ENCODE results near the gene B9D2. TPM values are rescaled to one million over a fixed set of nuclear protein-coding genes. Genes with fewer than 3 reads are reported as not detected.
A peak's percentile ranks its signal among the peaks of the same experiment; 100 is the strongest.
"Not testable (repeated sequence)": the region's sequence is repeated elsewhere in the genome, so short reads cannot be mapped to it uniquely, and the experiment has no call there.

The B9D2 gene
- total RNA-seq, 1 experiment from 2014 or later: 3.3 TPM

GRCh38 chr19:41356984-41357739 lies 6.8 kb downstream of the B9D2 start:
- H3K4me1 ChIP-seq (replicated peaks): peaks cover 9% of the 10 kb centered on the region
- no peak for DNase-seq (ENCODE audit: low read depth in 1 of 2, low spot score in 2 of 2)
- no peak overlapping the region for H3K4me3 ChIP-seq
- H3K9me3 ChIP-seq (replicated peaks): no peaks in the 10 kb centered on the region
- no peaks in the 10 kb centered on the region for H3K27me3 ChIP-seq (replicated peaks)
- no peak overlapping the region for H3K27ac ChIP-seq
- H3K36me3 ChIP-seq: peaks cover 4% of the 10 kb centered on the region; the same call in 1 of the 2 replicates

GRCh38 chr19:41355802-41356201 lies 8.1 kb downstream of the B9D2 start:
- H3K27ac ChIP-seq: no peak overlapping the region
- H3K4me3 ChIP-seq: no peak overlapping the region
- no peaks in the 10 kb centered on the region for H3K27me3 ChIP-seq (replicated peaks)
- H3K36me3 ChIP-seq: peaks cover 11% of the 10 kb centered on the region
- peaks cover 15% of the 10 kb centered on the region for H3K4me1 ChIP-seq (replicated peaks)
- H3K9me3 ChIP-seq (replicated peaks): no peaks in the 10 kb centered on the region
- DNase-seq (ENCODE audit: low read depth in 1 of 2, low spot score in 2 of 2): no peak

GRCh38 chr19:41355035-41355434 lies 8.9 kb downstream of the B9D2 start:
- peaks cover 16% of the 10 kb centered on the region for H3K36me3 ChIP-seq
- no peak overlapping the region for H3K4me3 ChIP-seq
- peaks cover 18% of the 10 kb centered on the region for H3K4me1 ChIP-seq (replicated peaks)
- no peak for DNase-seq (ENCODE audit: low read depth in 1 of 2, low spot score in 2 of 2)
- H3K27ac ChIP-seq: no peak overlapping the region
- H3K9me3 ChIP-seq (replicated peaks): no peaks in the 10 kb centered on the region
- no peaks in the 10 kb centered on the region for H3K27me3 ChIP-seq (replicated peaks)

DNA sequence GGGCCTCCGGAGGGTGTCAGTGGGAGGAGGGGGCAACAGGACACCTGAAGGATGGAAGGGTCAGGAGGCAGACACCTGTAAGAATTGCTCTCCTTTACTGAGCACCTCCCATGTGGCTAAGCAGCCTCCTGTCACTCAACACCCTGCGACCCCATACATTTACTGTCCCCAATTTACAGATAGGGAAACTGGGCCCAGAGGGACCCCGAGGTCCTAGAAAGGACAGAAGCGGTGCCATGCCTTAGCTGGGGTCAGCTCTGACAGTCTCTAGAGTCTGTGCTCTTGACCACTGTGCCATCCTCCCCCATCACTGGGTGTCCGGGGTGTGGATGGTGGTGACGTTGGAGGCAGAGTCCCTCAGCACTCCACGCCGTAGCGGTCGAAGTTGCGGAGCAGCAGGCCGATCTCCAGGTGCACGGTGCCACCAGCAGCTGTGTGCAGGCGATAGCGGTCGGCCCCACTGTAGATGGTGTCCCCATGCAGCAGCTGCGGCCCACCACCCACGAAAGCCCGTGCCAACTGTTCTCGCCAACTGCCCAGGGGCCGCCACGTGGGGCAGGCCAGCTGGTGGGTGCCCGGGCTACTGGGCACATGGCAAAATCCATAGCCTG lies 9.5 kb downstream of the B9D2 start:
- no peak for DNase-seq (ENCODE audit: low read depth in 1 of 2, low spot score in 2 of 2)
- Histone ChIP-seq H3K36me3 (peaks cover 22% of the 10 kb centered on the region), H3K4me1 (replicated peaks) (peaks cover 15% of the 10 kb centered on the region), H3K4me3 (peak overlapping the region; percentile 66), H3K27ac (no peak overlapping the region), H3K9me3 (replicated peaks) (no peaks in the 10 kb centered on the region), H3K27me3 (replicated peaks) (no peaks in the 10 kb centered on the region)

GRCh38 chr19:41353466-41354342 lies 10.2 kb downstream of the B9D2 start, which contains the start of gene TGFB1:
TSS of gene TGFB1 (minus strand) at chr19:41353922. CDS start at chr19:41353044, 878 bp downstream.
- Histone ChIP-seq H3K27ac (peak within 1 kb of the TSS; percentile 66), H3K27me3 (replicated peaks) (no peaks in the 10 kb centered on the region), H3K4me3 (peak within 1 kb of the TSS; percentile 66), H3K4me1 (replicated peaks) (peaks cover 15% of the 10 kb centered on the region), H3K36me3 (peaks cover 30% of the 10 kb centered on the region), H3K9me3 (replicated peaks) (no peaks in the 10 kb centered on the region)
- DNase-seq (ENCODE audit: low read depth in 1 of 2, low spot score in 2 of 2): peak; percentile 93 to 94

- peaks cover 36% of the 10 kb centered on the region for H3K36me3 ChIP-seq
- no peaks in the 10 kb centered on the region for H3K9me3 ChIP-seq (replicated peaks)
- H3K27ac ChIP-seq: peak overlapping the region; percentile 66
- H3K27me3 ChIP-seq (replicated peaks): no peaks in the 10 kb centered on the region
- peaks cover 15% of the 10 kb centered on the region for H3K4me1 ChIP-seq (replicated peaks)
- DNase-seq (ENCODE audit: low read depth in 1 of 2, low spot score in 2 of 2): peak; percentile 67 to 72
- H3K4me3 ChIP-seq: peak overlapping the region; percentile 66
Observed at GRCh38 chr19:41352609-41353465, 11.1 kb downstream of the B9D2 start.

DNA sequence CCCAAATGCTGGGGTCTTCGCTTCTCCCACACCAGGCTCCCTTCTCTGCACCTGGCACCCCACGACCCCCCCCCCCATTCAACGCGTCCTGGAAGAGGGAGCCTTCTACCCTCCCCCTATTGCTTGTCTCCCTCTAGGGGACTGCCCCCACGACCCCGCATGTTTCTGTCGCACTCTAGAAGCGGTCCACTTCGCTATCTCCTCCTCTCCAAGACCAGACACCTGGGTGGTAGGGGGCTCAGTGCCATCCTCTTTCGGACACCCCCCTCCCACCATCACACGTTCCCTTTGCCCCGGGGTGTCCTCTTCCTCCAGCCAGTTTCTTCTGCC lies 11.7 kb downstream of the B9D2 start:
- Histone ChIP-seq H3K4me3 (peak overlapping the region; percentile 66), H3K27ac (no peak overlapping the region)

DNA sequence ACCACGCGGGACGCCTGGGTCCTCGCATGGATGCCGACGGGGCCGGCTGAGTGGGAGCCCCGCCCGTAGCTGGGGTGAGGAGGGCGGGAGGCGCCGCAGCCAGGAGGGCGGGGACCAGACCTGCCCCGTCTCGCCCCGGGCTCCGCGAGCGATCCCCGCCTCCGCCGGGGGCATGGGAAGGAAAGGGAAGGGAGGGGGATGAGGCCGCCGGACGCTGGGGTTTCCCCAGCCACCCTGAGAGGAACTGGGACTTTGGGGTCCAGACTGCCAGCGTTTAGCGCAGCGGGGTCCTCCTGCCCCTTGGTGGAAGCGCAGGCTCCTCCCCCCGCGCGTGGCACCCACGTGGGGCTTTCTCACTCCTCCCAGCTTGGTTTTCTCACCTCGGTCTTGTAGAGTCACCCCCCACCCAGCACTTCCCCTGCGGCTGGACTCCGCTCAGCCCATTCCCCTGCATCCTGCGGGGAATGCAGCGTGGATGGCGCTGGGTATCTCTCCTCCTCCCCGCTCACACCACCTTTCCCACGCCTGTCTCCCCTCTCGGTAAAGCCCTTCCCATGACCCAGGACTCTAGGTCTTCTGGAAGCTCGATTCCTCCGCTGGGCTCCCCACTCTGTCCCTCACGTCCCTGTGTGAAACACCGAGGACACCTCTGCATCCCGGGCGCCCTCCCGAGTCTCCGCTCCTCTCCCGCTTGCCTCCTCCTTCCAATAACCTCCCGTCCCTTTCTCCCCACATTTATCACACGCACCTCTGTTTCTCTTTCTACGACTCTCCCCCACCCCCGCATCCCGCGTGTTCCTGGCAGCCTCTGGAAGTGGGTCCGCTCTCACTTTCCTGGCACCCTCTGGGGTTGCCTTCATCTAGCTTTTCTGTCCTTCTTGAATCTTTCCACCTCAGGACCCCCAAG lies 12.4 kb downstream of the B9D2 start:
- Histone ChIP-seq H3K27ac (no peak overlapping the region), H3K9me3 (replicated peaks) (no peaks in the 10 kb centered on the region), H3K4me3 (peak overlapping the region; percentile 66), H3K27me3 (replicated peaks) (no peaks in the 10 kb centered on the region), H3K4me1 (replicated peaks) (peaks cover 15% of the 10 kb centered on the region), H3K36me3 (peaks cover 49% of the 10 kb centered on the region)
- DNase-seq (ENCODE audit: low read depth in 1 of 2, low spot score in 2 of 2): peak; percentile 67 to 72

More for the DNA sequence above, 11.7 kb downstream of the B9D2 start:
- peaks cover 15% of the 10 kb centered on the region for H3K4me1 ChIP-seq (replicated peaks)
- DNase-seq (ENCODE audit: low read depth in 1 of 2, low spot score in 2 of 2): no peak
- peaks cover 42% of the 10 kb centered on the region for H3K36me3 ChIP-seq
- H3K9me3 ChIP-seq (replicated peaks): no peaks in the 10 kb centered on the region
- no peaks in the 10 kb centered on the region for H3K27me3 ChIP-seq (replicated peaks)

GRCh38 chr19:41350735-41351338 lies 13.1 kb downstream of the B9D2 start:
- no peaks in the 10 kb centered on the region for H3K9me3 ChIP-seq (replicated peaks)
- no peaks in the 10 kb centered on the region for H3K27me3 ChIP-seq (replicated peaks)
- peak overlapping the region; percentile 66 for H3K4me3 ChIP-seq
- no peak overlapping the region for H3K27ac ChIP-seq
- DNase-seq (ENCODE audit: low read depth in 1 of 2, low spot score in 2 of 2): no peak
- H3K36me3 ChIP-seq: peaks cover 56% of the 10 kb centered on the region
- peaks cover 15% of the 10 kb centered on the region for H3K4me1 ChIP-seq (replicated peaks)

DNA sequence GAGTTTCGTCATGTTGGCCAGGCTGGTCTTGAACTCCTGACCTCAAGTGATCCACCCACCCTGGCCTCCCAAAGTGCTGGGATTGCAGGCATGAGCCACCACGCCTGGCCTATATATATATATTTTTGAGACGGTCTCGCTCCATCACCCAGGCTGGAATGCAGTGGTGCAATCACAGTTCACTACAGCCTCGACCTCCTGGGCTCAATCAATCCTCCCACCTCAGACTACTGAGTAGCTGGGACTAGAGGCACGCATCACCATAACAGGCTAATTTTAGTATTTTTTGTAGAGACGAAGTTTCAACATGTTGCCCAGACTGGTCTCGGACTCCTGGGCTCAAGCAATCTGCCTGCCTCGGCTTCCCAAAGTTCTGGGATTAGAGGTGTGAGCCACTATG lies 17.0 kb downstream of the B9D2 start:
- H3K27me3 ChIP-seq (replicated peaks): not testable (repeated sequence)

GRCh38 chr19:41344162-41344561 lies 19.8 kb downstream of the B9D2 start:
- Histone ChIP-seq H3K27me3 (replicated peaks) (no peaks in the 10 kb centered on the region), H3K27ac (no peak overlapping the region), H3K36me3 (peaks cover 87% of the 10 kb centered on the region), H3K4me3 (no peak overlapping the region), H3K9me3 (replicated peaks) (no peaks in the 10 kb centered on the region), H3K4me1 (replicated peaks) (peaks cover 18% of the 10 kb centered on the region)
- no peak for DNase-seq (ENCODE audit: low read depth in 1 of 2, low spot score in 2 of 2)

More for the DNA sequence above, 17.0 kb downstream of the B9D2 start:
- H3K27ac ChIP-seq; H3K4me3 ChIP-seq; H3K9me3 ChIP-seq (replicated peaks); DNase-seq (ENCODE audit: low read depth in 1 of 2, low spot score in 2 of 2): not testable (repeated sequence)
- Histone ChIP-seq H3K36me3 (peaks cover 85% of the 10 kb centered on the region), H3K4me1 (replicated peaks) (peaks cover 11% of the 10 kb centered on the region)
